Right atrium auricular region (tissue), 2 donors: Measurements from ENCODE around the gene BCCIP. TPM values are rescaled to one million over a fixed set of nuclear protein-coding genes. Genes with fewer than 3 reads are reported as not detected.
A peak's percentile ranks its signal among the peaks of the same experiment; 100 is the strongest.

ENCODE experiments used
- DNase-seq: peaks from one replicate; pipeline ENCODE4 v3.0.0-alpha.2; 2019; ENCODE audit warnings: low spot score
- H3K27ac ChIP-seq, 2 donors: fragments of 200-600 bp; sonication (generic); 1 replicate in 1 of 2; 2 replicates in 1 of 2; pipeline ENCODE4 v1.5.1; 2016 to 2019
- H3K27me3 ChIP-seq, 2 donors: fragments of 200-600 bp; sonication (generic); one replicate each; pipeline versions ENCODE4 v1.5.1 to v1.6.0; 2017 to 2019
- H3K36me3 ChIP-seq: fragments of 200-600 bp; sonication (generic); one replicate; pipeline ENCODE4 v1.5.1; 2016
- H3K4me1 ChIP-seq, 2 donors: fragments of 200-600 bp; sonication (generic); one replicate each; pipeline versions ENCODE4 v1.5.1 to v1.6.0; 2017 to 2019
- H3K4me3 ChIP-seq, 2 donors: fragments of 200-600 bp; sonication (generic); 1 replicate in 1 of 2; 2 replicates in 1 of 2; pipeline ENCODE4 v1.5.1; 2017 to 2019; ENCODE audit warnings: mild to moderate bottlenecking in 1 of 2, moderate library complexity in 1 of 2
- H3K9me3 ChIP-seq, 2 donors: fragments of 200-600 bp; sonication (generic); one replicate each; pipeline ENCODE4 v1.5.1; 2019
- CTCF ChIP-seq, 2 donors: fragments of 200-600 bp; sonication (generic); IDR thresholded peaks; one replicate each; pipeline ENCODE4 v1.5.1; 2019; ENCODE audit warnings: antibody characterized with exemption in 2 of 2
- total RNA-seq, 2 donors: library from RNA; depleted of rRNA; stranded (reverse); fragments of >200 nt; gene quantifications; one replicate each; pipeline ENCODE4 v1.1.0, GENCODE V29; 2016

Gene BCCIP
- total RNA-seq, 2 donors from 2014 or later: 34.1 to 37.3 TPM

DNA sequence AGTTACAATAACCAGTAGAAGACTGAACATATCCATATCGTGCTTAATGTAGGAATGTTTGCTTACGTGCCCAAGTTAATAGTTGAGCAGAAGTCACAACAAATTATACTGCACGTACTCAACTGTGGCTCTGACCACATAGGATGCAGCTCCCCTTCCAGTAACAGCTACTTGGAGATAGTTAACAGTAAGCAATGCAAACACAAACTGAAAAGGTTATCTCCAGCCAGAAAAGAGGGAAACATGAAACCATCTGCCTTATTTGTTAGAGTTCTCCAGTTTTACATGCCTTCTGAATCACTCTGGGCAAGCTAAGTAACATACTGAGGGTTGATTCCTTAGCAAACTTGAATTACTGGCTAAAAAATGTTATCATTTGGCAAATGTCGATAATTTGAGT lies 48.0 kb downstream of the BCCIP start:
- H3K27ac ChIP-seq: no peak overlapping the region
- H3K4me3 ChIP-seq: no peak overlapping the region
- no peak for DNase-seq
- TF ChIP-seq CTCF (IDR thresholded peaks at IDR 0.05): no peak
- no peaks in the 10 kb centered on the region for H3K27me3 ChIP-seq
- H3K4me1 ChIP-seq: no peaks in the 10 kb centered on the region
- peaks cover 15% of the 10 kb centered on the region for H3K36me3 ChIP-seq
- peaks cover 0 to 7% of the 10 kb centered on the region in 2 donors for H3K9me3 ChIP-seq

DNA sequence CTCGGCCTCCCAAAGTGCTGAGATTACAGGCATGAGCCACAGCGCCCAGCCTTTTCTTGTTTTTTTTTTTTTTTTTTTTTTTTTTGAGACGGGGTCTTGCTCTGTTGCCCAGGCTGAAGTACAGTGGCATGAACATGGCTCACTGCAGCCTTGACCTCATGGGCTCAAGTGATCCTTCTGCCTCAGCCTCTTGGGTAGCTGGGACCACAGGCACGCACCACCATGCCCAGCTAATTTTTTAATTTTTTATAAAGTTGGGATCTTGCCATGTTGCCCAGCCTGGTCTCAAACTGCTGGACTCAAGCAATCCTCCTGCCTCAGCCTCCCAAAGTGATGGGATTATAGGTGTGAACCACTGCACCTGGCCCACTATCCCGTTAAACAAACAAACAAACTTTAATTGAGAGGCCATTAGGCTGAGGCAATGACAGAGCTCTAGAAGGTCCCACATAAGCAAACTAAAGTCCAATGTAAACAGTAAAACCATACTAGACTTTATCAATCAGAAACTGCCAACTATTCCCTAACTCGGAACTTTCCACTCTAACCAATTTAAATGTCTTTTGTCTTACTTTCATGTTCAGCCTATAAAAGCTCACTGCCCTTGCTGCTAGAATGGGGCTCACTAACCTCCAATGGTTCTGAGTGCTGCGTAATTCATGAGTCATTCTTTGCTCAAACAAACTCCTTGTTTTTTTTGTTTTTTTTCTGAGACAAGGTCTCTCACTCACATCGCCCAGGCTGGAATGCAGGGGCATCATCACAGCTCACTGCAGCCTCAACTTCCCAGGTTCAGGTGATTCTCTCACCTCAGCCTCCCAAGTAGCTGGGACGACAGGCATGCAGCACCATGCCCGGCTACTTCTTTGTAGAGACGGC lies 55.9 kb downstream of the BCCIP start:
- Histone ChIP-seq H3K9me3 (peaks cover 0 to 13% of the 10 kb centered on the region in 2 donors), H3K36me3 (no peaks in the 10 kb centered on the region), H3K27me3 (no peaks in the 10 kb centered on the region), H3K27ac (peak overlapping the region in 1 of 2 donors; percentile 73), H3K4me3 (no peak overlapping the region), H3K4me1 (peaks cover 0 to 10% of the 10 kb centered on the region in 2 donors)
- DNase-seq: no peak
- no peak for TF ChIP-seq CTCF (IDR thresholded peaks at IDR 0.05)

DNA sequence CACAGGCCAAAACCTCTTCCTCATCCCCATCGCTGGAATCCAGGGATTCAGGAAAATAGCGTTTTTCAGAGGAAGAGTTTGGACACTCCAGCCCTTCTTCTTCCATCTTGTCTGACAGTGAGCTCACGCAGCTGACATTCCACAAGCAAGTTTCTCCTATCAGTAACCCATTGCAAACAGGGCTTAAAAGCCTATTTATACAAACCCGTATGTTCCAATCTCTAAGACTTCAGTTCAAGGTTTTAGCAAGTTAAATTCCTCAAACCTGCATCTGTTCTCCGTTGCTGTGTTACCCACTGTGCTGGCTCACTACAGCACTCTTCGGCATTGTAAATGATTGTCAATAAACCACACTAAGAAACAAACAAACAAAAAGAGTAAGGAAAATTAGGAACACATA lies 57.4 kb downstream of the BCCIP start:
- no peak for TF ChIP-seq CTCF (IDR thresholded peaks at IDR 0.05)
- no peaks in the 10 kb centered on the region for H3K27me3 ChIP-seq
- H3K9me3 ChIP-seq: peaks cover 0 to 12% of the 10 kb centered on the region in 2 donors
- no peak for DNase-seq
- H3K4me3 ChIP-seq: no peak overlapping the region
- H3K27ac ChIP-seq: peak overlapping the region; percentile 58 to 73
- peaks cover 0 to 10% of the 10 kb centered on the region in 2 donors for H3K4me1 ChIP-seq
- H3K36me3 ChIP-seq: peaks cover 6% of the 10 kb centered on the region

DNA sequence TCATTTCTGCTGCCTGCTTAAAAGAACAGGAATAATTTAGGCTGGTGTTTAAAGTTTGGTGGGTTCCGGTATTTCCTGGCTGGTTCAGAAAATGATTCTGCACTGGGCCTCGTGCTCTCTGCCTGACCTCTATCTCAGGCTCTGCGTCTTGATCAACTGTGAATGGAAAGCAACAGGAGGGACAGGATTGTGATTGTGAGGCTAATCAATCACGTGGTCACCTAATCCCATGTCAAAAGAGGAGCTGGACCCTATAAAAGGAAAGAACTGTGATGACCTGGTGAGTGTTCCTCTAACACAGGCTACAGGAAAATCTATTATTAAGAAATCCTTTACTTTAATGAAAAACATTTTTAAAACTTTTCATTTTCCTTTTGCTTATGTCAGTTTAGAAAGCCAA lies 57.8 kb downstream of the BCCIP start, which contains the start of gene DHX32:
TSS of gene DHX32 (minus strand) at position 101 of the 400 bp plus-strand sequence. CDS start 468 bp downstream, outside the sequence.
- H3K27ac ChIP-seq: peak within 1 kb of the TSS; percentile 58 to 73
- H3K9me3 ChIP-seq: peaks cover 0 to 7% of the 10 kb centered on the region in 2 donors
- DNase-seq: no peak
- no peaks in the 10 kb centered on the region for H3K27me3 ChIP-seq
- no peak within 1 kb of the TSS for H3K4me3 ChIP-seq
- H3K36me3 ChIP-seq: peaks cover 6% of the 10 kb centered on the region
- peaks cover 0 to 10% of the 10 kb centered on the region in 2 donors for H3K4me1 ChIP-seq
- no peak for TF ChIP-seq CTCF (IDR thresholded peaks at IDR 0.05)

DNA sequence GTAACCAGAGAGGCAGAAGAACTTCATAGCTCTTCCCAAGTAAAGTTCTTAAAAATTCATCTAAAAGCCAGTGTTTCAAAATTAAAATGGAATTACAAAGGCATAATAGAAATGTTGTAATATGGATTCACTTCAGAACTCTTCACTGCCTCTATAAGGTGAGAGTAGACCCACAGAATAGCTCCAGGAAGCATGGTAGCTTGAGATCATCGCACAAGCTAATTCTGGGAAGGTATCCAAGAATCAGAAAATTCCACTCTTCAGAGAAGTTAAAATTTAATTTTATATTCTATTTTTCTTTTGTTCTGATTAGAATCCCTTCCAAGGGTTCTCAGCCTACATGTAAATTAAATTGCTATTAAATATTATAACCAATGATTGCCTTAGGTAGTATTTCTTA lies 59.2 kb downstream of the BCCIP start:
- no peak for TF ChIP-seq CTCF (IDR thresholded peaks at IDR 0.05)
- DNase-seq: no peak
- H3K4me3 ChIP-seq: no peak overlapping the region
- peaks cover 6% of the 10 kb centered on the region for H3K36me3 ChIP-seq
- peaks cover 0 to 10% of the 10 kb centered on the region in 2 donors for H3K4me1 ChIP-seq
- no peaks in the 10 kb centered on the region for H3K9me3 ChIP-seq
- peak overlapping the region; percentile 57 to 73 for H3K27ac ChIP-seq
- H3K27me3 ChIP-seq: no peaks in the 10 kb centered on the region
